Activated CD8-positive, alpha-beta memory T cell treated with anti-CD3 and anti-CD28 coated beads for 4 hours (primary cell): Measurements from ENCODE around the gene CCDC80.
A peak's percentile ranks its signal among the peaks of the same experiment; 100 is the strongest.
"Not testable (repeated sequence)": the region's sequence is repeated elsewhere in the genome, so short reads cannot be mapped to it uniquely, and the experiment has no call there.

ENCODE experiments used
- DNase-seq, 2 donors: peaks; one replicate each; pipeline ENCODE4 v3.0.0-alpha.2; 2020; ENCODE audit warnings: low read depth in 2 of 2

The CCDC80 gene

DNA sequence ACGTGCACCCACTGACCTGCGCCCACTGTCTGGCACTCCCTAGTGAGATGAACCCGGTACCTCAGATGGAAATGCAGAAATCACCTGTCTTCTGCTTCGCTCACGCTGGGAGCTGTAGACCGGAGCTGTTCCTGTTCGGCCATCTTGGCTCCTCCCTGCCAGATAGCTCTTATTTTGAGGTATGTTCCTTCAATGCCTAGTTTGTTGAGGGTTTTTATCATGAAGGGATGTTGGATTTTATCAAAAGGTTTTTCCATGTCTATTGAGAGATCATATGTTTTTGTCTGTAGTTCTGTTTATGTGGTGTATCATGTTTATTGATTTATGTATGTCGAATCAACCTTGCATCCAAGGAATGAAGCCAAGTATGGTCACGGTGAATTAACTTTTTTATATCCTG, 24.1 kb upstream of the CCDC80 start:
- DNase-seq = not testable (repeated sequence)

DNA sequence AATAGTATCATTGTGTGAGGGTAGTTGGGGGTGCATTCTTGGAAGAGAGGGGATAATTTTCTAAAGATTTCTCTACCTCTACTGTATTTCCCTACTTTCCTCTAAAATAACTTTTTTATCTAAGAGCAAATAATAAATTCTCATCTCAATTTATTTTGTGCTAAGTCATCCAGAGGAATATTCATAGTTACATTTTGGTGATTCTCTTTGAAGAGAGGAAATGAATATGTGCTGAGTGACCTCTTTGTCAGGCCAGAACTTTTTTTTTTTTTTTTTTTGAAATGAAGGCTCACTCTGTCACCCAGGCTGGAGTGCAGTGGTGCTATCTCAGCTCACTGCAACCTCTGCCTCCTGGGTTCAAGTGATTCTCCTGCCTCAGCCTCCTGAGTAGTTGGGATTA, 15.1 kb upstream of the CCDC80 start:
- DNase-seq = no peak

DNA sequence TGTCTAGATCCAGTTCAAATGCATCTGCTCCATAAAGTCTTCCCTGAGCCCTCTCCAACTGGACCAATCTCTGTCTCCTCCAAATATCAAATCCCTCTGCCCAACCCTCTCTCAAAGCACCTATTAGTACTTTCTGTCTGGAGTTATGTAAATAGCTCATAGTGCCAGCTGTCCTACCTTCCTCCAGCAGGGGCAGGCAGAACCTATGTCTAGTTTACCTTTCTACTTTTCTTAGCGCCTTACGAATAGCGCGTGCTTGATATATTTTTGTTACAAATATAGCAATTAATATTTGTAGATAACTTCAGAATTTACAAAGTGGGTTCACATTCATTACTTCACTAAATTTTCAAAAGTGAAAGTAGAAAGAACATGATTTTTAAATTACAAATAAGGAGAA, 14.0 kb upstream of the CCDC80 start:
- no peak for DNase-seq

DNA sequence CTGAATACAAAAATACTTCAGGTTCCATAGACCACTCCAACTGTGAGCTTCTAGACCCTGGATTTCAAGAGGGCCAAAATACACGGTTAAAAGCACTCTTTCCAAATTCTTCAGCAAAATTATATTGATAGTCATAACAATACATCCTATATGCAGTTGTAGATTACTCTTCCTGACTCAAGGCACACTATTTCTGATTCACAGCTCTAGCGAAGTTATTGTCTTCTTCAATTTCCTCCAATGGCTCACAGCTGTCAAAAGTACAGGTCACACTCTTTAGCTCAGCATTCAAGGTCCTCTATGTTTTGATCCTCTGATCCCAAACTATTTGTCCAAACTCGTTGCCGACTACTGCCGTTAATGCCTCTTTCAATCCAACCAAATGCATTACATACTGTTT, 13.5 kb upstream of the CCDC80 start:
- DNase-seq = no peak

DNA sequence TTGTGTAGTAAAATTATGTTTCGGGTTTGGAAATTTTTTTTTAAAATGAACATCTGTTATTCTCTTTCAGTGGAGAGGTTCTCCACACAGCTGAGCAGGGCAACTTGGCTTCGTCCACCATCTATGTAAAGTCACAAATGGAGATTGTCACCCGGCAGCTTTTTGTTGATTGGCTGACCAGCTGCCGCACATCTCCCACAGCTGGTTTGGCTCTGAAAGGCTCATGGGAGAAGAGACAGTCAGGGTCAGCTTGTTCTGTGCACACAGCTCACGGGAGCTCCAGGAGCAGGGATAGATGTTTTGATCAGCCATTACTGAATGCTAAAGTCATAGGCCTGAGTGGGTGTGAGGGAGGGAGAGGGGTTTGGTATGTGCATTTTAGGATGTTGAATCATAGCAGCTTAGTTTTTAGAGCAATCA, 12.9 kb upstream of the CCDC80 start:
- no peak for DNase-seq

DNA sequence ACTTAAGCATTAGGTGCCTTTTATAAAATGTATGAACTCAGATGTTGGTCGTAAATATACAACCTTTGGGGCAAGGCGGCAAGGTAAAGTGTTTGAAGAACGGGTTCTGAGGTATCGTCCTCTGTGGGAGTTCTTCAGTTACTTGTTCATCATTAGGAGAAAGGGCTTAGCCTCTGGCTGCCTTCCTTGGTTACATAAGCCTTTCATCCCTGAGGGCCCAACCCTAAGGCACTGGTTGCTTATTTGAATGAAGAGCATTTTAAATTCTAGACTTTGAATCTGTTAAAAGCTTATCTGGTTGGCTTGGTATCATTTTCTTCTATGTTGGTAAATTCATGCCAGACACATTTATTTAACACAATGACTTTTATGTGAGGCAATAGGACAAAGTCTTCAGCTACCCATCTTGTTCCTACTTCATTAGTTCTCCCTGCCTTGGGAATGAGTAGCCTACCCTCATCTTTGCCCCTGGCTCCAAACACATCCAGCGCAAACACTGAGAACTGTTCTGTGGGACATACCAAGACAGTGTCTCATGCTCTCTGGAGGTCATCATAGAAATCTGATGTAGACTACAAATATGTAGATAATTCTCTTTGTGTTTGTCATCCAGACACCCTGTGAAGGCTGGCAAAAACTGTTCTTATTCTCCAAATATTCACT, 12.4 kb upstream of the CCDC80 start:
- no peak for DNase-seq

DNA sequence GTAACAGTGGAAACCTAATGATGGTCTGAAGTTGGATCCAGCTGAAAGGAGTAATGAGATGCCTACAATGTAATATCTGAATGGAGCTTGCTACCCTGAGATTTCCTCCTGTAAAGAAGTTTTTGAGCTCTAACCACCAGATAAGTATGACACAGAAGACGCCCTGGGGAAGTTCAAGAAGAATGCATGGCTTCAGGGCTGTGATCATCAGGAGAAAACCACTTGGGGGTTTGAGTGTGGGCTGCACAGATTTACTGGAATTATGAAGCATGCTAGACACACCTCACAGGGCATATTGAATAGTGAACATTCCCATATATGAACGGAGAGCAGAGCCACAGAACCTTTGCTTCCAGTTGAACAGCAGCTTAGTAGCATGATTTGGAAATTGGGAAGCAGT, 10.6 kb upstream of the CCDC80 start:
- no peak for DNase-seq

DNA sequence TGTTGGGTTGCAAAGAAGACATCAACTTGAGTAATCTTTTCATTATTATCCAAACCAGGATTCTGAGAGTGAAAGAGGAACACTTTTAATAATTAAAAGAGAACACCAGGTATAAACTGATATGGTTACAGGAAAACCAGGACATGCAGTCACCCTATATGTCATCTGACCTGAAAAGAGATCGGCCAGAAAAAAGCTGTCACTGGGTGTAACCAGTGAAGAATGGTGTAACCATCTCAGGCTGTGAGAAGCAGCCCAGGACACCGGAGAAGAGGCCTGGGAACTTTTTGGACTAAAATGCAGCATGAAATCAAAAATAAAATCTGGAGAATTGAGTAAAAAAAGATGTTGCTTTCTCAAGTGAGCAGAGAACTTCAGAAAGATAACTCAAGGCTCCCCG, 10.1 kb upstream of the CCDC80 start:
- no peak for DNase-seq

DNA sequence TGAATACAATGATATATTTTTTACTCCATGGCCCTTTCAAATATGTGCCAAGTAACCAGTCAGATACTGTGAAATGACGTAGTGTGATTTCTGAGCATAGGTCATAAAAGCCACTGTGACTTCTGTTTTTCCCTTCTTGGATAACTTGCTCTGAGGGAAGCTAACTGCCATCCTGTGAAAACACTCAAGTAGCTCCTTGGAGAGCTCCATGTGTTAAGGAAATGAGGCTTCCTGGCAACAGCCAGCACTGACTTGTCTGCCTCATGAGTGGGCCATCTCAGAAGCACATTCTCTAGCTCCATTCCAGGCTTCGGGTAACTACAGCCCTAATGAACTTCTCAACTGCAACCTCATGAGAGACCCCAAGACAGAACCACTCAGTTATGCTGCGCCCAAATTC, 9.5 kb upstream of the CCDC80 start:
- no peak for DNase-seq

DNA sequence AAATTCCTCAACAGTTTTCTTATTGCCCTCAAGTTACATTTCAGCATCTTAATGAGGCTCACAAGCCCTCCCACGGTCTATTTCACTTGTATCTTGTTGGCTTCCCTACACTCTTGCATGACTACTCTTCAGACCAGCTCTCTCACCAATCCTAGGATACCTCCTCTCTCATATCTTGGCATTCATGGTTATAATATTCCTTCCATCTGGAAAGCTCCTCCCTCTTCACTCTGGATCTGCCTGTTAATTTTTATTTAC, 8.5 kb upstream of the CCDC80 start:
- no peak for DNase-seq

DNA sequence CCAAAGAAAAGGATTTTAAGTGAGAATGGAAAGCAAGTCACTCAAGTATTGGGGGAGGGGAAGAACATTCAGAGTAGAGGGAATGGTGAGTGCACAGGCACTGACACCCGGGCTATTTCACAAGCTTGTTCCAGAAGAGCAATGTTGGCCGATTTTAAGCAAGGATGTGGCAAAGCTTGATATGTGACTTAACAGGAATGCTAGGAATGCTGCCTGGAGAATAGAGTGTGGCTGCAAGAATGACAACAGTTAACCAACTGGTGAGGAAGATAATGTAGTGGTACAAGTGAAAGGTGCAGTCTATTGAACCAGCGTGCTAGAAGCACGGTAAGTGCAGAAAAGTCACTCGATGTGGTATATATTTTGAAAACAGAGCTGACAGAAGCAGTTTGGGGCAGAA, 6.2 kb upstream of the CCDC80 start:
- DNase-seq = no peak

DNA sequence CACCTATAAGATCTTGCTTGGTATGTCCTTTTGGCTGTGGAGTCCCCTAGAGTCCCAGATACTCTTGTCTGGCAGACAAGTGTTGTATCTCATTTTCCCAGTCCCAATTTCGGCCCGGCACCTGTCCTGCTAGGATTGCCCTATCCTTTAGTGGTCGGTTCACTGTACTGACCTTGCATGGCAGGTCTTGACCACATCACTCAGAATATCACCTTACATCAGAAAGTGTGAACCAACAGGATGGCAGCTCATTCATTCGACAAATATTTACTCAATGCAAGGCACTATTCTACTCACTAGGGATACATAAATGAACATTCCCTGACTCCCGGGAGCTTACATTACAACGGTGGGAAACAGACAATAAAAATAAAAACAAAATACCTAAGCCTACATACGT, 5.7 kb upstream of the CCDC80 start:
- no peak for DNase-seq

DNA sequence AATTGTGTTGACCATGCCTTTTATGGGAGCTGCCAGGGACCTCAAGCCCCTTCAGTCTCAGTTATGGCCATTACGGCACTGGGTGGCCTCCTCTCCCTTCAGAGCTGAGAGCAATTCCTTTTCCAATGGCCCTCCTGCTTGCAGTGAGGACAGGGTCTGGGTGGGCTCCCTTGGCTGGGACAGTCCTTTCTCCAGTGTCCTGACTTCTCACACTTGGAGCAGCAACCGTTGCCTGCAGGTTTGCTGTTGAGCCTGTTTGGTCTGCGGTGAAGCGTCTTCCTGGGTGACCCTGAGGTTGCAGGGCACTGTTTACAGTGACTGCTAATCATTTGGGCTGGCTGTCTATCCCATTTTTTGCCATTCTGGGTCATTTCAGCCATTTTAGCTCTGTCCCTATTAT, 3.5 kb upstream of the CCDC80 start:
- DNase-seq = no peak

DNA sequence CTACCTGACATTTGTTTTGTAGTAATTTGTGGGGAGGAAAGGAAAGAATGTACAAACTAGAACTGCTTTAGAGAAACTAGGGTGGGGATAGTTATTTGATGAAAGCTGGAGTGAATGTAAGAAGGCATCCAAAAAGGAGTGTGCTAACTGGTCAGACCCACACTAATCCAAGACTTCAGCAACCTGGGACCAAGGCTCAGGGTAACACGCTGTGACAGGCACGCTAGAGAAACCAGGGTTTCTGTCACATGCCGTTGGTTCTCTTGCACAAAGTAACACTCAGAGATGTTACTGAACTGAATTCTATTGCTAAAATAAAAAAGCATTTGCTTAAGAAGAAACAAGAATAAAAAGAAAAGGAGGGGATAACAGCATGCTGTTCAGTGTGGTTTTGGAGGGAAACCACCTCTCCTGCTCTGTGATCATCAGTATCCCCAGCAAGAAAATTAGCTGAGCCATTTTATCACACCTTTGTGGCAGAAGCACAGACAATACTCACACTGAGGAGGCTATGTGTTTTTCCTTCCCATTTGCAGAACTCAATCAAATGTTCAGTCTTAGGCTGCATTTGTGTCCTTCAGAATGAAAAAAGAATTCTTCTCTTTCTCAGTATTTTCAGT, 2.8 kb upstream of the CCDC80 start:
- DNase-seq = no peak

DNA sequence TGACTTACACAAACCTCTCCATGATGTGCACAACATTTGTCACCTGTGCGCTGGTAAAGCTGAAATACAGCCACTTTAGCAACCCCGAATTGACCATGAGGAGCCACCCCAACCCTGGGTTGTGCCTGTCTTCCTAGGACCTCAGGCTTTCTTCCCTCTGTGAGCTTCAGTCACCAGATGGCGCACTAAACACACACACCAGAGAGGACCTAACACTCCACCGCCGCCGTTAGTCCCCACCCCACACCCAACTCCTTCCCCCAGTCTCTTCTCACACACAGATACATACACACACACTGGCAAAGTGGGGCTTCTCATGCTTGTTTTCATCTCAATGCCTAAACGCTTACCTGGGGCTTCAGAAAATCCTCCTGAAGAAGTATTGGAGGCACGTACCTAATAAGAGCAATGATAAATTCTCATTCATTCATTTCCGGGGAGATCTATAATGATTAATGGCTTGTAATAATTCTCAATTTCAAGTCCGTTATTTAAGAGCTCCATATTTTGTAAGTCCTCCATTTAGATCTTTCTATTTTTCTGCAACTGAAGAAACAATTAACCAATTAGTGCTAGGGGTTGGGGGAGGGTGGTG, 2.1 kb upstream of the CCDC80 start:
- DNase-seq = peak; percentile 64 to 69

DNA sequence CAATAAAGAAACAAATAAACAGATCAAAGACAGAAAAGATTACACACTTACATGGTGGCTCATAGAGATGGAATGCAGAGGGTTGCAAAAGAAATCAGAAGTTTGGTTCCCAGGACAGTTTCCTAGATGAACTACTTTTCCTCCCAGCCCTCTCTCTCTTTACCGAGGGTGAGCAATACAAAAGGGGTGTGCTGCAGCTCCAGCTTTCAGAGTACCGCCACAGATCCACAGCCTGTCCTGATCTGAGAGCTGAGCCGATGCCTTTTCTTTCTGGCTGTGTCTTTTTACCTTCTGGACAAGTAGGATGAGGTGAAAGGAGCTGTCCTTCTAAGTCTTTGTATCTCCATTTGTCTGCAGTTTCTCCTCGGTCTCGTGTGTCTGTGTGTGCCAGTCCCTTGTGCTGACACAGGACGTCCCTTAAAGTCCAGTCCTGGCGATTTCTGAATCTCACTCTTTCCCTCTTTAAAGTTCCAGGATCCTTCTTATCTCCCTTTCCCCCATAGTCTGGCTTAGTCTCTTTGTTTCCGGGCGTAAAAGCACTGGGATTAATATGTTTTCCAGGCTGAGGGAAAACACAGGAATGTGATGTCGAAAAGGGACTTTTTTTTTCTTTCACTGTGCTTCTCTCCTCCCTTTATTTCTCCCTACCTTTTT, 540 bp downstream of the CCDC80 start:
- DNase-seq = no peak

DNA sequence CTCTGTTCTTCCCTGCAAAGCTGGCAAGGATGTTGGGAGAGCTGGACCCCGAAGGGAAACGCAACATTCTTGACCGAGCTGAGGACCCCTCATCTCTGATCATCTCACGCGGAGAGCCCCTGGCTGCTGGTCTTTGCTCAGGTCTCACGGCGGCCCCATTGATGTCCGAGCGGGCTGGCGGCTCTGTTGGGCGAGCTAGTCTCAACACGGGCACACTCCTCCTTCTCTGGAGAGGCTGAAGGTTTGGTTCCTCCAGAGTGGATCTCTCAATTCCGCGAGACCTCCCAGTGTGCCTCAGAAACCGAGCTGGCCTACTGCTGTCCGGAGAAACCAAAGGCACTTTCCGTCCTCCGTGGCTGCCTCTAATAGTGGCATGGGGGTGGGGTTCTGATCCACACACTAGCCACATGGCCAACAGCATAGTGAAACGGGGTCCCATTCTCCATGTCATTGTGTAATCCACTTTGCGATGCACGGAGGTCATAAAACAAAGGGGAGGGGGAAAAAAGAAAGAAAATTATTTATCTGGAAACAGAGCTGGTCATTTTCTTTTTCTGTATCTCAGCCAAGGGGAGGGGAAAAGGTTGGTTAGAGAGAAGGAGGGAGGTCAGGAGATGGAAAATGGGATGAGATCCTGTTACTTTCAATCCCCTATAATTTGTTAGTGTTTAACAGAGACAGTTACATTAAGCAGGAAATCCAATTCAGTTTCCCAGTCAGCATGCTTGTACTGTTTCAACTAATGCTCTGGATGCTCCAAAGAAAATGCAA, 1.3 kb downstream of the CCDC80 start:
- DNase-seq = no peak

DNA sequence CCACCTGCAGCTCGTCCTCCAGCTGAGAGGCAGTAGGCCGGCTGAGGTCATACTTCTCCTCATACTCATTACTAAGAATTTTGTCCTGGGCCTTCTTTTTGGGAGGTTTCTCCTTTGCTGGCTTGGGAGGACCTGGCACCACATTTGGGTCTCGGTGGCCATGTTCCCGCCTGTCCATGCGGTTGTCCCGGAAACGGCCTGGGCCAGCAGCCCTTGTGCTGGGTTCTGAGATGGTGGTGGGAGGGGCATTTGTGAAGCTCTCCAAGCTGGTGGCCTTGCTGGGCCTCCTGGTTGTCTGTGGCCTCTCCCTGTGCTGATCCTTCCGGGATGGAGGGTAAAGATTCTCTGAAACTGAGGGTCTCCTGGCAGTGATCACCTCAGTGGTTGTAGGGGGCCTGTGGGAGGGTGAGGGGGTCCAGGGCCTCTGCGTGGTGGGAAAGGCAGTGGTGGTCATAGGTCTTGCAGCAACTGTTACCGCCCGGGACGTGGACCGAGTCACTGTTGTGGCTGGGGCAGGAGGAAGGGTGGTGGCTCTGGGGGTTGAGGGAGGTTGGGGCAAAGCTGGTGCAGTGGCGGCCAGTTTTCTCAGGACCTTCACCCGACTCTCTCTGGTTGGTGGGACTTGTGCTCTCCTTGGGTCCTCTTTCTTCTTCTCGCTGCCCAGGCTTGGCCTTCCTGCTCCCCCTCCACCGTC, 2.5 kb downstream of the CCDC80 start:
- DNase-seq = no peak

DNA sequence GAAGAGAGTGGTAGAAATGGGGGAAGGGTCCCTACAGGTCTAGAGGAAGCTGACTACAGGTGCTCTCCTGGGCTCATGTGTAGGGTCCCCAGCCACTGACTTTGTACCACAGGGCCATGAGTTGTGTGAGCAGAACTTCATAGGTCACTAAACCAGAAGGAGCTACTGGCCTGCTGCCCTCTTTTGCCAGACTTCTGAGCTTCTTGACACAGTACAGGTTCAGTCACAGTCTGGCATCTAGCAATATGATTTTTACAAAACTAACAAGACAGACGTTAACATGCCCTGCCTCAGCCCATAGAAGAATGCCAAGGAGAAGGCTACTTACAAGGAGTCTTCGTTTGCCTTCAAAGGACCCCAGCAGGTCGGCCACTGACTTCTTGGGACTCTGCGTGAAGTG, 3.2 kb downstream of the CCDC80 start:
- DNase-seq = no peak

DNA sequence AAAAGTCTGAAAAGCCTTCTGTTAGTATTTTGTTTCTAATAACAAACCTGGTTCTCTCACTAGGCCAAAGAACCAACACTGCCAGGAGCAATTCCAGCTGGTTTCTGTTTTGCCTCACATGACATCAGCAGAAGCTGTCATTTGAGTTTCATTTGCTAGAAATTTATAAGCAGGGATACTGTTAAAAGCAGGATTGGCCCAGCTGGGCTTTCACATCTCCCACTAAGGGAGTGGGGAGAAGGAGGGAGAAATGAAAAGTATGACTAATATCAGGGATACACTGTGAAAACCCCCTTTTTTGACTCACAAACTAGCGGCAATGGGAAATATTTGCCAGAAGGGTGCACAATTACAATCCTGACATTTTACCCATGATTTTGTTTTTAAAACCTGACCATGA, 5.3 kb downstream of the CCDC80 start:
- no peak for DNase-seq

DNA sequence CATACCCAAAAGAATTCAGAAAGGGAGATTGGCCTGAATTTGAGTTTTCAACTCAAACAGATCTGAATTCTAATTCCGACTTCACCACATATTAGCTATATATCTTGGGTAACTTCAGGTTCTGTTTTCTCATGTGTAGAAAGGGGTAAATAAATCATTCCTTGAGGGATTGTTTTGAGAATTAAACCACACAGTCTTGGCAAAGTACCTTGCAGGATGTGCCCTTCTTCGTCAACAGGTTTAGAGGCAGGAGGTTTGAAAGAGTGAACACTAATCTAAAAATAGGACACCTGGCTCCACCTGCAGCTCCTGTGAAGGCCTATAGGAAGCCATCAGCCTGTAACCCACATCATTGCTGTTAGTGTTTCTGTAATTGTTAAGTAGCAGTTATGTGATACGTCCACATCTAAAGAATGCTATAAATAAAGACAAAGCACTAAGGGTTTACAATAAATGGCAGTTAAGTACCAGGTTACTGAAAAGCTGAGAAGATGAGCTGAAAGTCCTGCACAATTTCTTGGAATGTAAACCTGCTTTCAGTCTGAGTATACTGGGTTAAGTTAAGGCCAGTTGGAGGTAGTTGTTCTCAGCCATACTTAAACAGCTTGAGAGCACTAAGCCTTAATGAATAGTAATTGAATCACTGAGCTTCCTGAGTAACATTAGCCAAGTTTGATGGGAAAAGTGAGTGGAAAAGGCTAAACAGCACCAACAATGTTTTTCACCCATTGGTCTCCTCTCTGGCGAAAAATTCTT, 6.0 kb downstream of the CCDC80 start:
- DNase-seq = no peak
